Activated CD8-positive, alpha-beta memory T cell treated with anti-CD3 and anti-CD28 coated beads for 1 hour (primary cell): ENCODE measurements around the gene ENDOU.

ENCODE experiments used
- DNase-seq, 2 donors: peaks; one replicate each; pipeline ENCODE4 v3.0.0-alpha.2; 2020; ENCODE audit warnings: low read depth in 1 of 2; ENCODE audit errors: extremely low read depth in 1 of 2

The ENDOU gene

GRCh38 chr12:47722941-47723631, 2.2 kb downstream of the ENDOU start:
- DNase-seq = no peak

DNA sequence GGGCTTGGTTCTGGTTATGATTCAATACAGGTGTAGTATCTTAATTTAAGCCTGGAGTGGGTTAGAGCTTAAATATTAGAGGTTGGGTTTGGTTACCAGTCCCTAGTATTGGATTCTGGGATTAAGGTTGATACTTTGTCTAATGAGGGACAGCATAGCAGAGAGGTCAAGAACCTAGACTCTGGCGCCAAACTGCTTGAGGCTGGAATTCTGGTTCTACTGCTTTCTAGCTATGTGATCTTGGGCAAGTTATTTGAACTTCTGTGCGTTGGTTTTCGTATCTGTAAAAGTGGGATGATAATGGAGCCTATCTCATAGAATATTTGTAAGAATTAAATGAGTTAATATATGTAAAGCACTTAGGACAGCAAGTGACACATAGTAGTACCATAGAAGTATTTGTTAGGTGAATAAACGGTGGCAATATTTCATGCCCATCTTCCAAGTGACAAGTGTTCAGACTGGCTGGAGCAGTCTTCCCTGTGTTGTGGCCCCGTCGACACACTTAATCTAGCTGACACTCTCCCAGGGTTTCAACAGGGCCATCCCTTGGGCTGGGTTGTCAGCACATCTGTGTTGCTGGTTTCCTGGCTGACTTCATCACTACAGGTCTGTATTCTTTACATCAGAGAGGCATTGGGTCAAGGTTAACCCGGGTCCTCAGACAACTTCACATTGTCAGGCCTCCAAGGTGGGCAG, 3.0 kb downstream of the ENDOU start:
- no peak for DNase-seq

DNA sequence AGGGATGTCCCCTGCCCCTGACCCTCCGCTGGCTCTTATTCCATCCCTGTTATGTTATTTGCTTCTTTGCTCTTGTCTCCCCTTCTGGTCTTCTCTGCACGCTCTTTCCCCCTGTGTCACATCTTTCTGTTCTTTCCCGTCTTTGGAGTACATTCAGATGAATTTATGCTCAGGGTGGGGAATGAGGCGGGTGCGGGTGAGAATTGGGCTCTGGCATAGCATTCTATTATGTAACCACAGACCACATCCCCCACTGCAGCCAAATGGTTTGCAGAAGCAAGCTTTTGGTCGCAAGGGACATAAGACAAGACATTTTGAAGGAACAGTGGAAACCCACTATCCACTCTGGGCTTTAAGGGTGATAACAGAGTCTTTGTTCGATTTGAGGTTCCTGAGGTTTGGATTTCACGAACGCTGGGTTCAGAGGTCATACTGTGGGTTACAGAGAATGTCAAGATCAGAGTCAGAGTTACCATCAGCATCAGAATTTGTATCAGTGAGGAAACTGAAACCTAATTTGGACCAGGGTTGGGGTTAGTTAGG, 3.8 kb downstream of the ENDOU start:
- DNase-seq = no peak

DNA sequence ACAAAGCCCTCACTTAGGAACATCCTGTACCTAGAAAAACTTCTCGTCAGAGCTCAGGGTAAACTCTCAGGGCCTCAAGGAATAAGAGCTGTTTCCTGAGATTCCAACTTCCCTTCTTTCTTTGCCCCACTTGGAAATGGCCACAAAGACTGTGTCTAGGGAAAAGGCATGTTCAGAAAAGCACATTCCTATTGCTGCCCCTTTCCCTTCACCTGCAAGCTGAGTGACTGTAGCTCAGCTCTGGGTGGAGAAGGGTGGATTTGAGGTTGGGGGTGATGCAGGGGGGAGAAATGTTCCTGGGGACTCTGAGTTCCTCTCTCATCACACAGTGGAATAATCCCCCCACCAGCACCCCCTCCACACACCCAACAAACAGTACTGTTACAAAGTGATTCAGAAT, 6.8 kb downstream of the ENDOU start:
- no peak for DNase-seq

GRCh38 chr12:47717443-47718193, 7.7 kb downstream of the ENDOU start:
- DNase-seq = no peak

GRCh38 chr12:47717046-47717442, 8.2 kb downstream of the ENDOU start:
- no peak for DNase-seq

DNA sequence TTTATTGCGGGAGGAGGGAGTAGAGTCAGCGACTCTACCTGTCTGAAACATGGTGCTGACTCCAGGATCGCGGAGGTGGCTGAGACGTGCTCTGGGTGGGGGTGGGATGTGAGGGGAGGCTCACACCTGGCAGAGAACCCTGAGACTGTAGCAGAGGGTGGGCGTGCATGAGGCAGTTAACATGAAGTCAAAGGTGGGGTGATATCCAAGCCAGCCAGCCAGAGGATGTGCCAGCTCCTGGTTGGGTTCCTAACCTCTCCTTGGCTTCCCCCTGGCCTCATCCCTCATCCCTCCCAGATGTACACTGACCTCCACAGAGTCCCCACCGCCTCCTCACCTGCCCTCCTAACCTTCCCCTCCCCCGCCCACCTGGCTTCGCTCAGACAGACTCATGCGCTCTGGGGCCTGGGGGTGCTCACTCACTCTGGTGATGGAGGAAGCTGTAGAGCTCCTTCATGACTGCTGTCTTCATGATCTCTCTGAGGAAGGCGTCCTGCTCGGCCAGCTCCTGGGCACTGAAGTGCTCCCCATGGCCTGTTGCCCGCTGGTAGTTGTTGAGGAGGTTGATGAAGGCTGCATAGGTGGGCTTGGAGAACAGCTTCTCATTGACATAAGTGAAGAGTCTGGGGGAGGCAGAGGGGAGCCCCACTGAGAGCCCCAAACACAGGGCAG, 9.3 kb downstream of the ENDOU start:
- no peak for DNase-seq

- peak; percentile 65 to 69 for DNase-seq
These were observed 9.9 kb downstream of the ENDOU start for GRCh38 chr12:47715393-47715876.

DNA sequence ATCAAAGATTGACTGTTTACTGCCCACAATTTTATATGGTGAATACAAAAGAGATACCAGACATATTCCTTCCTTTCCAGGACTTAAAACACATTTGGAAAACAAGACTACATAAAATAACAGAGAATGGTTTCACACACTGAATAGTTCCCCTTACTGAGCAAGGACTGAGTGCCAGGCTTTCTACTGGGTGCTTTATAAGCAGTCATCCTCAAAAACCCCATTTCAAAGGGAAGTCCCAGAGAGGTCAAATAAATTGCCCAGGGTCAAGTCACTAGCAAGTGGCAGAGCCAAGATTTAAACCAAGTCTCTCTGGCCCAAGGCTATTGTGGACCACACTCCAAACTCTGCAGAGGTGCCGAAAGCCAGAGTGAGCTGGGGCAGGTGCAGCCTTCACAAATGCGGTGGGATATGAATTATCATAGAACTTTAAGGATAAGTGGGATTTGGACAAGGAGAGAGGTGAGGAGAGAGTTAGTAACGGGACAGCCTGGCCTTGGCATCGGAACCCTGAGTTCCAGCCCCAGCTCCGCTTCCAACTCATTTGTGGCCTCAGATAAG, 10.4 kb downstream of the ENDOU start:
- no peak for DNase-seq

DNA sequence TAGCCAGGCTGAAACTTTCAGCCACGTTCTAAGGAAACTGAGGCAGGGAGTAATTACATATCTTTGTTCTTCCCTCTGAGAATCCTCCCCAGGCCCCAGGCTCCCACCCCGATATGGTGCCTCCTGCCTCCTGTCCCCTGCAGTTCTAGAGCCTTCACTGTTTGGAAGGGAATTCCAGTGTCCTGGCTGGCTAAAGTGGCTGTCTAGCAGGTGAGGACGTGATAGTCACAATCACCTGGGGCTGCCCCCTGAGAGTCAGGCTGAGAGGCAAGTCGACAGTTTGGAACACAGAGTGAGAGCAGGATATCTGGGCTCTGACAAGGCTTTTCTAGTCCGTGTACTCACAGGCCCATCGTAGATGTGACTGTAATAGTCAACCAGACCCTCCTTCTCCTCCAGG, 13.1 kb downstream of the ENDOU start:
- DNase-seq = no peak

DNA sequence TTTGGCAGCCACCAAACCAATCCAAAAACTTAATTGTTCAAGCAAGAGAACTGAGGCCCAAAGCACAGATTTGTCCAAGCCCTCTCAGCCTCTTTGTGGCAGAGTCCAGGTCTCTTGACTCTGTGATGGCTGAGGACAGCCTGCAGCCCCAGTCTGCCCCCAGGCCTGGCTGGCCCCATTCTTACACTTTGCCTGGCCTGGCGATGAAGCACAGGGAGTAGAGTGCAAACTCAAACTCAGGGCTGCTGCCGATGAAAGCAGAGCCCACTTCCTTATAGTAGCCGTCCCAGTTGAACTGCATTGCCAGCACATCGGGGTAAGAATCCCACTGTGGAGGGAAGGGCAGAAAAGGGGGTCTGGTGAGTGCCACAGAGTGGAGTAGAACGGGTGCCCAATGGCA, 13.8 kb downstream of the ENDOU start:
- DNase-seq = no peak

GRCh38 chr12:47710278-47710677, 15.0 kb downstream of the ENDOU start:
- DNase-seq = no peak

GRCh38 chr12:47709671-47710070, 15.6 kb downstream of the ENDOU start:
- DNase-seq = no peak

DNA sequence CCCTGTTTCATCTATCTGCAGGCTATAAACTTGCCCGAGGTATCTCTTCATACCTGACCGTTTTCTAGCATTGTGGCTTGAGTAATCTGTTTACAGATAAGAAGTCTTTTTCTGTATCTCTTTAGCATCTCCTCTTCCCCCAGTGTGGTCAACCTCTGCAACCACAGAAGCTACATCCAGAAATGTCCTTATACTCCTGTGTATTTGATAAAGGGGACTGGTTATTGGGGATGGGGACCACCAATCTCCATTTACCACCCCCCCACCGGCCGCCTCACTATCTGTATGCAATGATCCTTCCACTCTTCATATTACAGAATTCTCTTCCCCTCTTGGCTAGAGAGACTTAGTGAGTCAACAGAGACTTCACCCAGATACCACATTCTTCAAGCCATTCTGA, 16.1 kb downstream of the ENDOU start:
- no peak for DNase-seq

DNA sequence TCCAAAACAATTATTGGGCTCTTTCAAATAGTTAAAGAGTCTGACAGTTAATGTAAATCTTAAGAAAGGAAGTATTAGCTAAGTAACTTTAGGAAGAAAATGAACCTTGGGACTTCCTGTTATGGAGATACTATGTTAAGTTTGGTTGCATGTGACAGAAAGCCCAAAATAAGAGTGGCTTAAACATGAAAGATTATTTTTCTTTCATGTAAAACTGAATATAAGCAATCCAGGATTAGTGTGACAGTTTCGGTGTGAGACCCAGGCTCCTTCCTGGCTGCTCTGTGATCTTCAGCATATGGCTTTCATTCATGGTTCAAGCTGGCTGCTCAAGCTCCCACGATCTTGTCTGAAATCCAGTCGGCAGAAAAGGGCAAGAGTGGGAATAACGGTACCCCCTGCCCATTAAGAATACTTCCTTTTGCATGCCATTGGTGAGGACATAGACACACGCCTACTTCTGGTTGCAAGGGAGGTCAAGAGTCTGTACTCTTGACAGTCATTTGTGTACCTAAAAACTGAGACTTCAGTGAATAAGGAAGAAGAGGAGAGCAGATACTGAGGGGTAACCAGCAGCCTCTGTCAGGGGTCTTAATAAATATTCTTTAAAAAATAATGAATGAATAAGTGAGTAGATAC, 17.3 kb downstream of the ENDOU start:
- DNase-seq = no peak

- DNase-seq = no peak
These were observed 17.9 kb downstream of the ENDOU start for GRCh38 chr12:47707355-47707754.

GRCh38 chr12:47705566-47706425, 19.5 kb downstream of the ENDOU start, which contains the start of gene RPAP3:
RPAP3 (minus strand) TSS chr12:47706030; CDS start chr12:47702840, 3,190 bp downstream.
- peak; percentile 87 to 98 for DNase-seq

DNA sequence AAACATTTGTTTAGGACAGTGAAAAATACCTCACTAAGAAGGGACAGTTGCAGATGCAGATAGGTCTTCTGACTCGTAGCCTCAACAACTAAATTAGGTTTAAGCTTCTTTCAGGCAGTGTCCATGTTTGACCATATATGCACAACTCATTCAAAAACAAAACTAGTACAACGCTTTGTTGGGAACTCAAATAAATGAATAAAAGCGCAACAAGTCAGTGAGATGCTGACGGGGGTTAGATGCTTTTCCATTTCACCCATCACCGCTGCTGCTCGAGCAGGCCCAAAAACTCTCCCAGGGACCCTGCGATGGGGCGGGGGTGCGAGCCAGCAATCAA, 20.1 kb downstream of the ENDOU start:
- no peak for DNase-seq

- no peak for DNase-seq
These were observed 20.6 kb downstream of the ENDOU start for GRCh38 chr12:47704719-47705118.
